GM03348 (cell line): ENCODE results near the gene GSE1.

Source experiments
- DNase-seq: peaks from one replicate; pipeline ENCODE4 v3.0.0; 2012; ENCODE audit warnings: low spot score

GSE1 gene

DNA sequence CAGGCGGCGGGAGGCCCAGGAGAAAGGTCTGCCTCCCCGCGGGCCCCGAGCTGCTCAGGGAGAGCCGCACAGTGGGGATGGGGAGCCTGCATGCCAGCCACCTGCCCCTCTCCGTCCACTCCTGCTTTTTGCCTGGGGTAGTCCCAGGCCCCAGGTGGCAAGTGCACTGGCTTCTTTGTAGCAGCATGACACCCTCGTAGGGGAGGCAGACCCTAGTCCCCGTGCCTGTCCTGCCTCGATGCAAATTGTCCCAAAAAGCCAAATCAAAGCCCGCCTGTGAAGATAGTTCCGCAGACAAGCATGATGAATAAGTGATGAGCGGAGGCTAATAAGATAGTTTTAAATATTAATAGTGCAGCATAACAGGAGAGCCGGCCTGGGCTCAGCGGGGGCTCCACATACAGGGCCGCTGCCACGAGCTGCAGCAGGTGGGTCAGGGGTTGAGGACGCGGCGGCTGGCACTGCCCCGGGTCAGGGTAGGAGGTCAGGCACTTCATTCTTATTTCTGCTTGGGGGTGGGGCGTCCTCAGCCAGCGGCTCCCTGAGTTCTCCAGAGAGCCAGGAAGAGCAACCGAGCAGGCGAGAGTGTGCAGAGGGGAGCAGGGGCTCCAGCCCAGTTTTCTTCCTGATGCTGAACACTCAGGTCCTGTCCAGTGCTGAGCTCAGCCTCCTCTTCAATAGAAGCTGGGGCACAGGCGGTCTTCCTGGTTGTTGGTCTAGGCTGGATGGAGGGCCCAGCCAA, 48.8 kb downstream of the GSE1 start:
- no peak for DNase-seq

- no peak for DNase-seq
Observed at GRCh38 chr16:85662482-85662812, 49.3 kb downstream of the GSE1 start.

GRCh38 chr16:85662976-85663830, 50.1 kb downstream of the GSE1 start:
- DNase-seq, result no peak

DNA sequence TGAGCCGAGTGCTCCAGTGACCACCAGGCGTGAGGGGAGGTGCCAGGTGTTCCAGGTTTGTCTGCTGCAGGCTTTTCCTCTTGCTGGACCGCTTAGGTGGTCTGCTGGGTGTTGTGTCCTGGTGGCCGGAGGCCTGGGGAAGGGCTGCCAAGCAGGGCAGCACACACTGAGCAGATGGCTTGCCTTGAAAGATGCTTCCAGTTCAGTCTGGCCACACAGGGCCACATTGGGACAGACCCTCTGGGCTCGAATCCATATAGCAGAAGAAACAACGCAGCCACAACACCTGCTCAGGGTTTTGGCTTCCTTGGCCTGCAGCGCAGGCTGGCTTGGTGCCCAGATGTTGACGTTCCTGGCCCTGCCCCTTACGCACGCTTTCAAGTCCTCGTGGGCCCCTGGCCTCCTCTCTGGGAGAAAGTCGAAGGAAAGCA, 50.8 kb downstream of the GSE1 start:
- DNase-seq, result no peak

- no peak for DNase-seq
Observed at GRCh38 chr16:85664580-85665372, 51.7 kb downstream of the GSE1 start.

DNA sequence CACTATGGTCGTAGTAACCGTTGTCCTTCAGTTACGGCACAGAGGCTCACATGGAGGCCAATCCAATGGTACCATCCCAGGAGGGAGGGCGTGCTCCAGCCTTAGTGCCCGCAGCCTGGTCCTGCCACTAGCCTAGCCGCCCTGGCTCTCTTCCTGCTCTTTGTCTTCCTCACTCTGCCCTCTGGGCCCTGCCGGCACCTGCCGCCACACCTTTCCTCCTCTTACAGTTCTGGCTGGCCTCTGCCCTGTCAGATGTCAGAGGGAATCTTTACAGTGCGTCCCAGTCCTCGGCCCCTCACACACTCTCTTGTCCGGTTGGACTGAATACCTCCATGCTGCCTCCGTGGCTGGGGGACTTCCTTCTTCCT, 52.2 kb downstream of the GSE1 start:
- DNase-seq, result no peak

- DNase-seq, result no peak
Observed at GRCh38 chr16:85665929-85666328, 52.8 kb downstream of the GSE1 start.

DNA sequence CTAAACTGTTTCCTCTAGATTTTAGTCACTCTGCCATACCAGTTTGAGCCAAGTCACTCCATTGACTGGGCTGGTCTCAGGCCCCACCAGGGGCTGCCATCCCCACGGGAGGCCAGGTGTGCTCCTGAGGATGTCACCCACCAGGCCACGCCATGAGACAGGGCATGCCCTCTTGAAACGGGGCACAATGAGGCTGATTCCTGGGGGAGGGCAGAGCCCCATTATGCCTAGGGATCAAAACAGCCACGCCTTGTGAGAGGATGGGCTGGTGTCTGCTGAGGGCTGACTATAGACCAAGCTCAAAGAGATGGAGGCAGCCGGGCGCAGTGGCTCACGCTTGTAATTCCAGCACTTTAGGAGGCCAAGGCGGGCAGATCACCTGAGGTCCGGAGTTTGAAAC, 54.1 kb downstream of the GSE1 start:
- no peak for DNase-seq

DNA sequence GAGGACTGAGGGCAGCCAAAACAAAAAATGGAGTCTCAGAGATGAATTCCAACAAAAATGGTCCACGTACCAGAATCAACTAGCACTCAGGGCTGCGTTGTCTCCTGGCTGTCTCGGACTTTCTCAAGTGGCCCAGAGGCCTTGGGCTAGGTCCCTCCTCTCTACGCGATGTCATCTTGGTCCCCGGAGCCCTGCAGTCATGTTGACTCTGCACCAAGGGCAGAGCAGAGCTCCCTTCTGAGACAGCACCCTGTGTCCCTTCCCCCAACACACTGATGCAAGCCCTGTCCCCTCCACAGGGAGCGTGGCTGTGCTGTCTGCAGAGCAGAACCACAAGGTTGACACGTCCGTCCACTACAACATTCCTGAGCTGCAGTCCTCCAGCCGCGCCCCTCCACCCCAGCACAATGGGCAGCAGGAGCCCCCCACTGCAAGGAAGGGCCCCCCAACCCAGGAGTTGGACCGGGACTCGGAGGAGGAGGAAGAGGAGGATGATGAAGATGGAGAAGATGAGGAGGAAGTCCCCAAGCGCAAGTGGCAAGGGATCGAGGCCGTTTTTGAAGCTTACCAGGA, 54.8 kb downstream of the GSE1 start:
- DNase-seq, result no peak

- DNase-seq, result no peak
Observed at GRCh38 chr16:85668676-85669424, 55.7 kb downstream of the GSE1 start.

DNA sequence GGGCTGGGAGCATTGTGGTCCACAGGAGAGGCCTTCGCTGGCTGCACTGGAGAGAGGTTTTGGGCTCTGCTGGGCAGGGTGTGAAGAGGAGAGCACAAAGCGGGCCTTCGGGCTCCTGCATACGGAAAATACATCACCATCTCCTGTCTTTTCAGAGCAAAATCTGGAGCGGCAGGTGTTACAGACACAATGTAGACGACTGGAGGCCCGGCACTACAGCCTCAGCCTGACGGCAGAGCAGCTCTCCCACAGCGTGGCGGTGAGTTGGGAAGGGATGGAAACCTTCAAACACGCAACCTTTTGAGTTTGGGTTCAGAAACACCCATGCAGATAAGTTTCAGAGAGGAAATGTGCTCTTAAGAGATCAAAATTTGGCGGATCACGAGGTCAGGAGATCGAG, 57.7 kb downstream of the GSE1 start:
- no peak for DNase-seq

GRCh38 chr16:85673529-85674417, 60.7 kb downstream of the GSE1 start:
- no peak for DNase-seq

GRCh38 chr16:85674418-85674755, 61.3 kb downstream of the GSE1 start:
- DNase-seq, result no peak

DNA sequence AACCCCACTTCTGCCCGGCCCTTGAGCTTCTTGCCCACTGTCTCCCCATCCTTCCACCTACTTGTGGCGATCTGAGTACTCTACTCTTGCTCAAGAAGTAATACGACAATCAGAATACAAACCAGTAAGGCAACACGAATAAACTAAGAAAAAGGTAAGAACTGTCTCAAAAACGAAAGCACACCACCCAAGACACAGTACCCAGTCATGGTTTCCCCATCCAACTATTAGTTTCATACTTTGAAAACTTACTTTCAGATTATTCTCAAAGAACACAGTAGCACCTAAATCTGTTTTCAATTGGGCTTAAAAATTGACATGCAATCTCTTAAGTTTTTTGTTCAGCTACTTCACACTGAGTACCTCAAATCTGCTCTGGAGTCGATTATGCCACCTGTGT, 61.7 kb downstream of the GSE1 start:
- no peak for DNase-seq

GRCh38 chr16:85675251-85675874, 62.2 kb downstream of the GSE1 start:
- peak; percentile 36 for DNase-seq

- no peak for DNase-seq
Observed at GRCh38 chr16:85676466-85676865, 63.3 kb downstream of the GSE1 start.

DNA sequence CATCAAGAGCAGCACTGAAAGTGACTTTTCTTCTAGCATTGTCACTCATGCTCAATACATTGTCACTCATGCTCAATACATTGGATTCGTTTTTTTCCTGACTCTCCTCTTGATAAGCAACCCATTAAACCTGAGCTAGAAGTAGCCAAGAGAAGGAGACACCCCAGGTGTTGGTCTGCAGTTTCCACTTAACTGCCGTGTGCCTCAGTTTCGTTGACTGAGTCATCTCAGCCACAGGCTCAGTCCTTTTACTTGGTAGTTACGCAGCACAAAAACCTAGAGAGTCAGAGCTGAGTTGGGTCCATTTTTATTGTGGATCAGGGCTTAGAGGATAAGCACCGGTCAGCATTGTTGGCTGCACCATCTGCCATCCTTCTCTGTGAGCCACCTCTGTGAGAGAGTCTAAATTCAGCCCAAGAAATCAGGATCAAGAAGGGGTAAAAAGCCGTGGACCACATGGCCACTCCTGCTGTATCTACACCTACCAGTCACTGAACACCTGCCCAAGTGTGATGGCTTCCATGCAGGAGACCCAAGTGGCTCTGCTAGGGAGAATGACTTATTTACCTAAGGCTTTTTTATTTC, 64.4 kb downstream of the GSE1 start:
- no peak for DNase-seq

- DNase-seq, result no peak
Observed at GRCh38 chr16:85678016-85678415, 64.9 kb downstream of the GSE1 start.

GRCh38 chr16:85678821-85679220, 65.7 kb downstream of the GSE1 start:
- no peak for DNase-seq

DNA sequence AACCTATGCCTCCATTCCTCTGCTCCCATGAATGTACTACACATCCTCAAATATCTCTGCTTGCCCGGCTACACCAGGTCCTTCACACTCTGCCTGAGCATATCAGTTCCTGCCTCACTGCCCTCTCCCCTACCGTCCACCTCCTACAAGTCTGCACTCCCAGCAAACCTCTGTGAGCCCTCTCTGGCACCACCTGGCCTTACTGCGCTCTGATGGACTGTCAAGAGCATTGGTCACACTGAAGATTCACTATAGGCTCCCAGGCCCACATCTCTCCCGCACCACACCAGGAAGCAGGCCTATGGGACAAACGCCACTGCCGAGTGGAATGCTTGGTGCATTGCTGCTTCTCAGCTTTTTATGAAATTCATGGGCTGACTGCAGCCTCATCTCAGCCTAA, 66.7 kb downstream of the GSE1 start:
- no peak for DNase-seq
